Suprapubic skin (tissue), 4 donors: ENCODE data around the gene TM6SF1. TPM values are rescaled to one million over a fixed set of nuclear protein-coding genes. Genes with fewer than 3 reads are reported as not detected.
A peak's percentile ranks its signal among the peaks of the same experiment; 100 is the strongest.

ENCODE experiments used
- DNase-seq, 2 donors: peaks; one replicate each; pipeline ENCODE4 v3.0.0-alpha.2; 2019; ENCODE audit warnings: low spot score in 2 of 2
- H3K27ac ChIP-seq: fragments of 200-600 bp; sonication (generic); one replicate; pipeline ENCODE4 v1.5.1; 2019
- H3K27me3 ChIP-seq: fragments of 200-600 bp; sonication (generic); one replicate; pipeline ENCODE4 v1.5.1; 2019
- H3K36me3 ChIP-seq: fragments of 200-600 bp; sonication (generic); one replicate; pipeline ENCODE4 v1.5.1; 2019
- H3K4me1 ChIP-seq: fragments of 200-600 bp; sonication (generic); one replicate; pipeline ENCODE4 v1.5.1; 2019
- H3K4me3 ChIP-seq: fragments of 200-600 bp; sonication (generic); one replicate; pipeline ENCODE4 v1.5.1; 2019; ENCODE audit warnings: mild to moderate bottlenecking
- H3K9me3 ChIP-seq: fragments of 200-600 bp; sonication (generic); one replicate; pipeline ENCODE4 v1.5.1; 2019
- EP300 ChIP-seq: sonication (generic); formaldehyde crosslinking; IDR thresholded peaks from one replicate; pipeline ENCODE4 v1.6.1; 2017; ENCODE audit warnings: antibody characterized with exemption
- POLR2A ChIP-seq, 2 donors: fragments of 450-650 bp; IDR thresholded peaks; one replicate each; pipeline ENCODE4 v1.6.1; 2017; ENCODE audit warnings: antibody characterized with exemption in 2 of 2, mild to moderate bottlenecking in 2 of 2, moderate library complexity in 2 of 2
- POLR2AphosphoS5 ChIP-seq, 3 donors: sonication (generic); formaldehyde crosslinking; IDR thresholded peaks; one replicate each; pipeline ENCODE4 v1.6.1; 2017; ENCODE audit warnings: antibody characterized with exemption in 3 of 3
- whole genome bisulfite sequencing: methylation state at CpG from one replicate; pipeline ENCODE4 v1.1.5; 2018; 5-methylcytosine and 5-hydroxymethylcytosine counted together
- total RNA-seq, 4 donors: library from RNA; depleted of rRNA; stranded (reverse); fragments of >200 nt; gene quantifications; one replicate each; pipeline ENCODE4 v1.1.0, GENCODE V29; 2016
- TF ChIP-seq, protein P1 (sequence below), 2 donors: fragments of 200-600 bp in 1 of 2; fragments of 450-650 bp in 1 of 2; sonication (generic) in 1 of 2; IDR thresholded peaks; one replicate each; pipeline ENCODE4 v1.5.1; 2016 to 2019; ENCODE audit warnings: antibody characterized with exemption in 2 of 2, mild to moderate bottlenecking in 1 of 2, moderate library complexity in 1 of 2

The TM6SF1 gene
- total RNA-seq, 4 donors from 2014 or later, result 1.6 to 2.7 (median 2.3) TPM

DNA sequence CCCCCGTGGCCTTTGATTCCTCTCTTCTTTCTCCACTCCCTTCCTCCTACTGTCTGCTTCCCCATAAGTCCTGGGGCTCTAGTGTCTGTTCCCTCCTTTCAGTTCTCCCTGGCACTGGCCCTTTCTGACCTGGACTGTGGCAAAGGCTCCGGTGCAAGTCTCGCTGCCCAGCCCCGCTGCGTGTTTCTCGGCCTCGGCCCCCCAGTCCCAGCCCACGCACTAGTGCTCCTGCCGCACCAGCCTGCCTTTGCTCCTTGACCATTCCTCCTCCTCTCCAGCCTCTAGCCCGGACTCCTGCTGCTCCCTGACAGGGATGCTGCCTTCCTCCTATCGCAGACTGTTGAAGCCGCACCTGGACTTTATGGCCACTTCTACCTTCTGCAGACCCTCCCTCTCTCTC is 2.1 kb downstream of the TM6SF1 start:
- Histone ChIP-seq H3K36me3 (no peaks in the 10 kb centered on the region), H3K9me3 (no peaks in the 10 kb centered on the region), H3K27ac (no peak overlapping the region), H3K4me3 (no peak overlapping the region), H3K4me1 (peaks cover 17% of the 10 kb centered on the region), H3K27me3 (peaks cover 44% of the 10 kb centered on the region)
- DNase-seq, result no peak
- TF ChIP-seq EP300 (no peak), POLR2A (IDR thresholded peaks at IDR 0.05) (no peak), POLR2AphosphoS5 (IDR thresholded peaks at IDR 0.05) (no peak)
- TF ChIP-seq, protein P1, sequence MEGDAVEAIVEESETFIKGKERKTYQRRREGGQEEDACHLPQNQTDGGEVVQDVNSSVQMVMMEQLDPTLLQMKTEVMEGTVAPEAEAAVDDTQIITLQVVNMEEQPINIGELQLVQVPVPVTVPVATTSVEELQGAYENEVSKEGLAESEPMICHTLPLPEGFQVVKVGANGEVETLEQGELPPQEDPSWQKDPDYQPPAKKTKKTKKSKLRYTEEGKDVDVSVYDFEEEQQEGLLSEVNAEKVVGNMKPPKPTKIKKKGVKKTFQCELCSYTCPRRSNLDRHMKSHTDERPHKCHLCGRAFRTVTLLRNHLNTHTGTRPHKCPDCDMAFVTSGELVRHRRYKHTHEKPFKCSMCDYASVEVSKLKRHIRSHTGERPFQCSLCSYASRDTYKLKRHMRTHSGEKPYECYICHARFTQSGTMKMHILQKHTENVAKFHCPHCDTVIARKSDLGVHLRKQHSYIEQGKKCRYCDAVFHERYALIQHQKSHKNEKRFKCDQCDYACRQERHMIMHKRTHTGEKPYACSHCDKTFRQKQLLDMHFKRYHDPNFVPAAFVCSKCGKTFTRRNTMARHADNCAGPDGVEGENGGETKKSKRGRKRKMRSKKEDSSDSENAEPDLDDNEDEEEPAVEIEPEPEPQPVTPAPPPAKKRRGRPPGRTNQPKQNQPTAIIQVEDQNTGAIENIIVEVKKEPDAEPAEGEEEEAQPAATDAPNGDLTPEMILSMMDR (IDR thresholded peaks at IDR 0.05), result no peak
- 90% methylated on average over 12 of the region's 12 CpGs for WGBS

DNA sequence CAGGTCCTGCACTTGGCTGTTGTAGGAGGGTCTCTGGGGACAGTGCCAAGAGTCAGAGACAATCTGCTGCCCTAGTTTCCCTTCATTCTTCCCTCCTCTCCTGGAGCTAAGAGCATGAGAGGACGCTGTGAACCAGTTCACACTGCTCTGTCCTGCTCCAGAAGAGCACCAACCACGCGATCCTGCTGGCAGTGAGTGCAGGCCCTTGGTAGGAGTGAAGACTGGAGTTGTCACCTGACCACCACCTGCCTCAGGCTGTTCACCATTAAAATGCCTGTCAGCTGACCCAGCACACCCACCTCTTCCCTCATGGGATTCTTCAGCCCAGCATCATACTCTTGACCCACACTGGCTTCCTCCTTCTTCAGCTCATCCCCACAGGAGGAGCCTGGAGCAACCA is 2.9 kb downstream of the TM6SF1 start:
- no peaks in the 10 kb centered on the region for H3K9me3 ChIP-seq
- H3K36me3 ChIP-seq, result no peaks in the 10 kb centered on the region
- H3K4me1 ChIP-seq, result peaks cover 17% of the 10 kb centered on the region
- DNase-seq, result no peak
- WGBS, result 89% methylated on average over 3 of the region's 3 CpGs
- TF ChIP-seq EP300 (no peak), POLR2A (IDR thresholded peaks at IDR 0.05) (no peak), POLR2AphosphoS5 (IDR thresholded peaks at IDR 0.05) (no peak)
- TF ChIP-seq, protein P1 (IDR thresholded peaks at IDR 0.05), result no peak
- H3K27me3 ChIP-seq, result peaks cover 44% of the 10 kb centered on the region
- H3K27ac ChIP-seq, result no peak overlapping the region
- H3K4me3 ChIP-seq, result no peak overlapping the region

GRCh38 chr15:83111149-83111548 is 3.7 kb downstream of the TM6SF1 start:
- no peak for DNase-seq
- H3K4me1 ChIP-seq, result peaks cover 17% of the 10 kb centered on the region
- H3K27ac ChIP-seq, result no peak overlapping the region
- H3K27me3 ChIP-seq, result peaks cover 40% of the 10 kb centered on the region
- no peaks in the 10 kb centered on the region for H3K36me3 ChIP-seq
- H3K4me3 ChIP-seq, result no peak overlapping the region
- WGBS, result 94% methylated on average over 3 of the region's 3 CpGs
- no peak for TF ChIP-seq EP300
- TF ChIP-seq, protein P1 (IDR thresholded peaks at IDR 0.05), result no peak
- no peak for TF ChIP-seq POLR2A (IDR thresholded peaks at IDR 0.05)
- TF ChIP-seq POLR2AphosphoS5 (IDR thresholded peaks at IDR 0.05), result no peak
- no peaks in the 10 kb centered on the region for H3K9me3 ChIP-seq

GRCh38 chr15:83112233-83112955 is 4.9 kb downstream of the TM6SF1 start:
- WGBS, result 65% methylated on average over 8 of the region's 8 CpGs
- Histone ChIP-seq H3K9me3 (no peaks in the 10 kb centered on the region), H3K27ac (peak overlapping the region; percentile 13), H3K36me3 (no peaks in the 10 kb centered on the region), H3K4me1 (peaks cover 10% of the 10 kb centered on the region), H3K4me3 (no peak overlapping the region), H3K27me3 (peaks cover 29% of the 10 kb centered on the region)
- TF ChIP-seq POLR2AphosphoS5 (IDR thresholded peaks at IDR 0.05) (no peak), POLR2A (IDR thresholded peaks at IDR 0.05) (no peak), EP300 (no peak)
- TF ChIP-seq, protein P1 (IDR thresholded peaks at IDR 0.05), result no peak
- no peak for DNase-seq

DNA sequence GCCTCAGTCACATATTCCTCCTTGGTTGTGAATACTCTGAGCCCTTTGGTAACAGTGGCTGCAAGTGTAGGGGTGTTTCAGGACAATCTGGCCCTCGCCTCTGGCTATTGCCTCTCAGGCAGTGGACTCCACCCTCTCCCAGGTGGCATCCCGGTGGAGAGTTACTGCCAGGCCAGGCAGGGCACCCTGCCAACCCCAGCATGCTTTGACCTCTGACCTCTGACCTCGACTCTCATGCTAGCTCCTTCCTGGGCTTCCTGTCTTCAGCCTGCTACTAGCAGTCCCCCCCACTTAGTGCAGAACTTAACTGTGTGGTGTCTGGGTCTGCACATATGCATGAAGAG is 5.5 kb downstream of the TM6SF1 start:
- Histone ChIP-seq H3K27me3 (peaks cover 24% of the 10 kb centered on the region), H3K27ac (peak overlapping the region; percentile 10), H3K4me1 (peaks cover 5% of the 10 kb centered on the region), H3K9me3 (no peaks in the 10 kb centered on the region), H3K4me3 (no peak overlapping the region), H3K36me3 (no peaks in the 10 kb centered on the region)
- WGBS, result 39% methylated on average over 3 of the region's 3 CpGs
- TF ChIP-seq EP300 (no peak), POLR2AphosphoS5 (IDR thresholded peaks at IDR 0.05) (no peak), POLR2A (IDR thresholded peaks at IDR 0.05) (no peak)
- TF ChIP-seq, protein P1 (IDR thresholded peaks at IDR 0.05), result no peak
- DNase-seq, result no peak
